Endothelial cell of umbilical vein (primary cell): ENCODE results near the gene SPAG7. TPM values are rescaled to one million over a fixed set of nuclear protein-coding genes. Genes with fewer than 3 reads are reported as not detected.

ENCODE experiments used
- BruUV-seq: library from RNA; stranded (reverse); fragments of 400-500 nt; replicated peaks from 2 replicates; lab custom pipeline; 2021; lab: Mats Ljungman, UMichigan
- CTCF ChIA-PET: fragments of 300-600, 350-600 bp; sonication (Branson Sonifier 250); formaldehyde crosslinking; loops from one replicate; lab custom pipeline; 2021; ENCODE audit warnings: antibody characterized with exemption, inconsistent platforms; lab: Charles Lee
- POLR2A ChIA-PET: fragments of 300-600, 350-600 bp; sonication (Branson Sonifier 250); formaldehyde crosslinking; loops from one replicate; lab custom pipeline; 2021; ENCODE audit warnings: antibody characterized with exemption, inconsistent platforms; lab: Charles Lee
- DNase-seq: peaks from one replicate; pipeline ENCODE4 v3.0.0-alpha.2; 2011; ENCODE audit warnings: low read depth, low spot score
- FAIRE-seq: peaks from 2 replicates; lab custom pipeline; 2011; peaks lifted over from hg19 to GRCh38; lab: Jason Lieb, UNC
- H2AFZ ChIP-seq: 2 replicates; pipeline ENCODE4 v1.6.0; 2012; ENCODE audit warnings: low read depth, low read length, control low read depth, inconsistent platforms
- H3K27ac ChIP-seq: 2 replicates; pipeline ENCODE4 v1.5.1; 2011; ENCODE audit warnings: low read depth, mild to moderate bottlenecking, control low read depth, low read length, moderate library complexity; ENCODE audit not compliant: insufficient read depth
- H3K27me3 ChIP-seq, 2 experiments: 2 replicates each; pipeline versions ENCODE4 v1.6.0 to v1.6.1; 2011; ENCODE audit warnings: low read length in 2 of 2, mixed read lengths in 1 of 2; ENCODE audit not compliant: control insufficient read depth in 2 of 2, insufficient read depth in 2 of 2
- H3K36me3 ChIP-seq, 2 experiments: 2 replicates in 1 of 2; 3 replicates in 1 of 2; pipeline ENCODE4 v1.5.1; 2011; ENCODE audit warnings: low read length in 2 of 2, mild to moderate bottlenecking in 1 of 2, moderate library complexity in 1 of 2; ENCODE audit not compliant: control insufficient read depth in 2 of 2, insufficient read depth in 2 of 2; ENCODE audit errors: extremely low read depth in 1 of 2
- H3K4me1 ChIP-seq: 3 replicates; pipeline ENCODE4 v1.5.1; 2011; ENCODE audit warnings: mild to moderate bottlenecking, low read length; ENCODE audit not compliant: control insufficient read depth, insufficient read depth; ENCODE audit errors: extremely low read depth
- H3K4me2 ChIP-seq: 2 replicates; pipeline ENCODE4 v1.6.1; 2011; ENCODE audit warnings: low read length, control low read depth, mixed read lengths; ENCODE audit not compliant: insufficient read depth
- H3K4me3 ChIP-seq, 3 experiments: fragments of 200-600 bp in 1 of 3; sonication (generic), shearing (Covaris generic) in 1 of 3; replicated peaks in 1 of 3; 2 replicates each; pipeline ENCODE4 v1.5.1; 2011 to 2016; ENCODE audit warnings: control low read depth in 3 of 3, low read length in 3 of 3, mild to moderate bottlenecking in 2 of 3, inconsistent platforms in 1 of 3, low read depth in 1 of 3, moderate library complexity in 1 of 3; ENCODE audit not compliant: insufficient read depth in 1 of 3
- H3K79me2 ChIP-seq: 2 replicates; pipeline ENCODE4 v1.6.0; 2012; ENCODE audit warnings: low read length, inconsistent platforms; ENCODE audit not compliant: control insufficient read depth, insufficient read depth
- H3K9ac ChIP-seq: replicated peaks from 2 replicates; pipeline ENCODE3; 2011; ENCODE audit warnings: low read length, control low read depth; ENCODE audit not compliant: insufficient read depth; ENCODE audit errors: extremely low read depth
- H3K9me1 ChIP-seq: replicated peaks from 3 replicates; pipeline ENCODE4 v1.6.0; 2011; ENCODE audit warnings: mild to moderate bottlenecking, low read length; ENCODE audit not compliant: control insufficient read depth, insufficient read depth; ENCODE audit errors: extremely low read depth
- H3K9me3 ChIP-seq: replicated peaks from 2 replicates; pipeline ENCODE4 v1.5.1; 2012; ENCODE audit warnings: low read length, inconsistent platforms; ENCODE audit not compliant: control insufficient read depth, insufficient read depth
- H4K20me1 ChIP-seq: replicated peaks from 2 replicates; pipeline ENCODE3; 2011; ENCODE audit warnings: mild to moderate bottlenecking, low read length; ENCODE audit not compliant: control insufficient read depth, insufficient read depth; ENCODE audit errors: extremely low read depth
- EZH2 ChIP-seq: IDR thresholded peaks from 2 replicates; pipeline ENCODE4 v1.6.1; 2012; ENCODE audit warnings: borderline replicate concordance, low read depth, mild to moderate bottlenecking, moderate library complexity, low read length, inconsistent platforms; ENCODE audit not compliant: severe bottlenecking
- FOS ChIP-seq: IDR thresholded peaks from 2 replicates; pipeline ENCODE4 v1.6.1; 2011; ENCODE audit warnings: mild to moderate bottlenecking, low read length, moderate library complexity, borderline replicate concordance; ENCODE audit not compliant: insufficient read depth
- GATA2 ChIP-seq: IDR thresholded peaks from 2 replicates; pipeline ENCODE4 v1.7.0; 2011; ENCODE audit warnings: low read depth, mild to moderate bottlenecking, moderate library complexity, mixed read lengths, low read length; ENCODE audit not compliant: insufficient read length, insufficient read depth
- JUN ChIP-seq: IDR thresholded peaks from 2 replicates; pipeline ENCODE4 v1.6.1; 2011; ENCODE audit warnings: borderline replicate concordance, low read depth; ENCODE audit not compliant: insufficient read length, insufficient read depth
- MYC ChIP-seq: IDR thresholded peaks from one replicate; pipeline ENCODE4 v1.6.1; 2011; ENCODE audit warnings: mild to moderate bottlenecking, low read depth, low read length
- POLR2A ChIP-seq: IDR thresholded peaks from 2 replicates; pipeline ENCODE4 v1.6.1; 2012; ENCODE audit warnings: low read depth, mild to moderate bottlenecking, control low read depth, low read length
- POLR2AphosphoS5 ChIP-seq: IDR thresholded peaks from 2 replicates; pipeline ENCODE4 v1.6.1; 2012; ENCODE audit warnings: low read depth, mild to moderate bottlenecking, control low read depth, low read length, moderate library complexity; ENCODE audit not compliant: insufficient read depth
- dilution Hi-C: fragments of 300-500 bp; cut with MboI; formaldehyde crosslinking; loops from one replicate; pipeline ENCODE4 v1.15.0; 2019; ENCODE audit warnings: low sequenced_read_pairs; ENCODE audit not compliant: extremely low pct_ligation_motif_present
- intact Hi-C: fragments of 100-400 bp; cut with micrococcal nuclease; formaldehyde crosslinking; loops from one replicate; pipeline ENCODE4 v1.10.0; 2022
- polyA plus RNA-seq, 4 experiments: library from polyadenylated mRNA; depleted of rRNA in 3 of 4; stranded (reverse) in 3 of 4; unstranded in 1 of 4; fragments of >200 nt; gene quantifications; 2 replicates each; pipeline versions ENCODE4 v1.2.1 to v1.2.3, GENCODE V29; 2011 to 2012; ENCODE audit warnings: missing spikeins in 1 of 4
- total RNA-seq: library from RNA; stranded (reverse); gene quantifications from 2 replicates; pipeline ENCODE4 v1.2.3, GENCODE V29; 2021
- TF ChIP-seq, protein P1 (sequence below), 2 donors: IDR thresholded peaks; 1 replicate in 1 of 2; 2 replicates in 1 of 2; pipeline ENCODE4 v1.5.1; 2011; ENCODE audit warnings: low read length in 2 of 2, mild to moderate bottlenecking in 2 of 2, moderate library complexity in 2 of 2, control low read depth in 1 of 2, inconsistent platforms in 1 of 2, low read depth in 1 of 2; ENCODE audit not compliant: insufficient read depth in 1 of 2; ENCODE audit errors: extremely low read depth in 1 of 2
- TF ChIP-seq, protein P2 (sequence below): IDR thresholded peaks from 2 replicates; pipeline ENCODE4 v1.6.1; 2011; ENCODE audit not compliant: insufficient read depth, insufficient read length

Gene SPAG7
- total and polyA plus RNA-seq, 2 donors (not counting 3 experiments of a cell fraction or from before 2014, with no cell fraction given), result 68.6 to 75.2 TPM

DNA sequence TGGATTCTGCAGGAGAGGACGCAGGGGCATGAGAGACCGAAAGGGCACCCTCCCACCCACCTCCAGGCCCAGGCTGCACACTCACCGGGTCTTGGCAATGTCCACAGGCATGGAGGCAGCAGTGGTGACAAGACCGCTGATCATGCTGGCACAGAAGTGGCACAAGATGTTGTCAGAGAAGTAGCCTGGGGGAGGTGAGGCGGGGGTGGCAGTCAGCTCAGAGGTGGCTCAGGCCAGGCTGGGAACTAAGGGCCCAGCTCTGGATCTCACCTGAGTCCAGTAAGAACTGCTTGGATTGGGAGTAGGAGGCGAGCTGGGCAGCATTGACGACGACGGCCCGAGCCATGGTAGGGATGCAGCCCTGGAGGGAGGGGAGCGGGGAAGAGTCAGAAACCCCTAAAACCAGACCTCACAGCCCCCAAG, 29.5 kb downstream of the SPAG7 start:
- BruUV-seq, result no TSS peak
- Histone ChIP-seq H3K79me2 (peaks cover 41% of the 10 kb centered on the region), H3K9me1 (no peaks in the 10 kb centered on the region), H3K9me3 (no peaks in the 10 kb centered on the region), H3K4me2 (no peak overlapping the region), H2AFZ (no peak overlapping the region), H3K27ac (no peak overlapping the region), H3K4me3 (no peak overlapping the region), H3K4me1 (peaks cover 23% of the 10 kb centered on the region), H3K27me3 (no peaks in the 10 kb centered on the region), H4K20me1 (no peaks in the 10 kb centered on the region), H3K9ac (no peak overlapping the region), H3K36me3 (peaks cover 4 to 25% of the 10 kb centered on the region in 2 experiments)
- intact Hi-C loops, result no loop called here
- DNase-seq, result no peak
- dilution Hi-C loops, result no loop called here
- ChIA-PET POLR2A (no interaction called here), CTCF (interaction anchor here (3.3 kb wide), 1 partner anchor 29 kb away, joined by 44 read pairs; no protein-coding TSS in a partner anchor)
- no peak for FAIRE-seq
- no peak for TF ChIP-seq JUN
- TF ChIP-seq POLR2AphosphoS5, result no peak
- TF ChIP-seq, protein P1, sequence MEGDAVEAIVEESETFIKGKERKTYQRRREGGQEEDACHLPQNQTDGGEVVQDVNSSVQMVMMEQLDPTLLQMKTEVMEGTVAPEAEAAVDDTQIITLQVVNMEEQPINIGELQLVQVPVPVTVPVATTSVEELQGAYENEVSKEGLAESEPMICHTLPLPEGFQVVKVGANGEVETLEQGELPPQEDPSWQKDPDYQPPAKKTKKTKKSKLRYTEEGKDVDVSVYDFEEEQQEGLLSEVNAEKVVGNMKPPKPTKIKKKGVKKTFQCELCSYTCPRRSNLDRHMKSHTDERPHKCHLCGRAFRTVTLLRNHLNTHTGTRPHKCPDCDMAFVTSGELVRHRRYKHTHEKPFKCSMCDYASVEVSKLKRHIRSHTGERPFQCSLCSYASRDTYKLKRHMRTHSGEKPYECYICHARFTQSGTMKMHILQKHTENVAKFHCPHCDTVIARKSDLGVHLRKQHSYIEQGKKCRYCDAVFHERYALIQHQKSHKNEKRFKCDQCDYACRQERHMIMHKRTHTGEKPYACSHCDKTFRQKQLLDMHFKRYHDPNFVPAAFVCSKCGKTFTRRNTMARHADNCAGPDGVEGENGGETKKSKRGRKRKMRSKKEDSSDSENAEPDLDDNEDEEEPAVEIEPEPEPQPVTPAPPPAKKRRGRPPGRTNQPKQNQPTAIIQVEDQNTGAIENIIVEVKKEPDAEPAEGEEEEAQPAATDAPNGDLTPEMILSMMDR (IDR thresholded peaks at IDR 0.05; ENCODE audit: extremely low read depth in 1 of 2, insufficient read depth in 1 of 2, low read depth in 1 of 2, low read length in 2 of 2), result no peak
- no peak for TF ChIP-seq FOS
- no peak for TF ChIP-seq EZH2
- TF ChIP-seq, protein P2, sequence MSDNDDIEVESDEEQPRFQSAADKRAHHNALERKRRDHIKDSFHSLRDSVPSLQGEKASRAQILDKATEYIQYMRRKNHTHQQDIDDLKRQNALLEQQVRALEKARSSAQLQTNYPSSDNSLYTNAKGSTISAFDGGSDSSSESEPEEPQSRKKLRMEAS, result no peak
- no peak for TF ChIP-seq MYC
- TF ChIP-seq GATA2, result no peak
- no peak for TF ChIP-seq POLR2A
